PC-9 (cell line): ENCODE data around the gene PDK2.

Source experiments
- CTCF ChIP-seq: fragments of 200-600 bp; sonication (generic); conservative IDR thresholded peaks from 2 replicates; pipeline ENCODE4 v1.6.1; 2017; ENCODE audit warnings: mixed run types, antibody characterized with exemption, mild to moderate bottlenecking, moderate library complexity
- EZH2 ChIP-seq: fragments of 200-600 bp; sonication (generic); IDR thresholded peaks from 2 replicates; pipeline ENCODE4 v1.8.0; 2017; ENCODE audit warnings: antibody characterized with exemption, low read depth

- no peak for TF ChIP-seq EZH2
- TF ChIP-seq CTCF, result no peak
Observed at GRCh38 chr17:50087912-50088405, 7.2 kb upstream of the PDK2 start.
